A549 (cell line): ENCODE results near the gene DCBLD1. TPM values are rescaled to one million over a fixed set of nuclear protein-coding genes. Genes with fewer than 3 reads are reported as not detected.

ENCODE experiments used
- ATAC-seq, 2 experiments: fragments of 200-7000 bp in 1 of 2; fragments of >200 bp in 1 of 2; cut with Nextera tagmentation in 1 of 2; cut with Tn5 transposase in 1 of 2; 3 replicates each; pipeline versions ENCODE4 v1.8.0 to v1.9.1; 2018 to 2020; ENCODE audit warnings: mild to moderate bottlenecking in 1 of 2, moderate library complexity in 1 of 2
- CTCF ChIA-PET: fragments of 300-600 bp; sonication (Branson Sonifier 250); formaldehyde crosslinking; extraction: SDS; loops from one replicate; lab custom pipeline; 2021; ENCODE audit warnings: antibody characterized with exemption, inconsistent platforms; lab: Yijun Ruan, JAX
- POLR2A ChIA-PET: fragments of 350-600 bp; formaldehyde crosslinking; extraction: SDS; loops from one replicate; lab custom pipeline; 2021; ENCODE audit warnings: antibody characterized with exemption, inconsistent platforms; lab: Yijun Ruan, JAX
- DNase-seq, 2 experiments: peaks; one replicate each; pipeline versions ENCODE4 v3.0.0 to v3.0.0-alpha.2; 2011 to 2016; ENCODE audit warnings: low read depth in 1 of 2, low spot score in 1 of 2
- FAIRE-seq: peaks from 2 replicates; lab custom pipeline; 2011; peaks lifted over from hg19 to GRCh38; lab: Jason Lieb, UNC
- H3K27ac ChIP-seq, 2 experiments: fragments of >200 bp; sonication (Bioruptor Twin); formaldehyde crosslinking; 3 replicates each; pipeline ENCODE4 v1.5.1; 2016 to 2017
- H3K4me1 ChIP-seq: fragments of >200 bp; sonication (Bioruptor Twin); formaldehyde crosslinking; 3 replicates; pipeline ENCODE4 v1.6.1; 2016
- H3K4me2 ChIP-seq: fragments of >200 bp; sonication (Bioruptor Twin); formaldehyde crosslinking; 3 replicates; pipeline ENCODE4 v1.6.1; 2016
- H3K4me3 ChIP-seq: fragments of >200 bp; sonication (Bioruptor Twin); formaldehyde crosslinking; 3 replicates; pipeline ENCODE4 v1.5.1; 2016
- H3K9me3 ChIP-seq: fragments of >200 bp; sonication (Bioruptor Twin); formaldehyde crosslinking; 3 replicates; pipeline ENCODE4 v1.6.1; 2016
- CHD4 ChIP-seq: fragments of 200-600 bp; sonication (generic); IDR thresholded peaks from 2 replicates; pipeline ENCODE4 v1.6.1; 2016; ENCODE audit warnings: antibody characterized with exemption, mild to moderate bottlenecking, borderline replicate concordance
- HEYL ChIP-seq: fragments of 250-450 bp; sonication (Bioruptor Pico); IDR thresholded peaks from 2 replicates; pipeline ENCODE4 v1.8.0; 2021; ENCODE audit warnings: mild to moderate bottlenecking, moderate library complexity
- MAFK ChIP-seq: fragments of 450-650 bp; IDR thresholded peaks from 2 replicates; pipeline ENCODE4 v1.6.1; 2014; ENCODE audit not compliant: partially characterized antibody
- RCOR1 ChIP-seq: fragments of 150-350 bp; IDR thresholded peaks from 2 replicates; pipeline ENCODE4 v1.6.1; 2014; ENCODE audit warnings: antibody characterized with exemption, low read length, low read depth
- REST ChIP-seq: fragments of 200-600 bp; sonication (generic); IDR thresholded peaks from 2 replicates; pipeline ENCODE4 v1.6.1; 2016; ENCODE audit warnings: antibody characterized with exemption, mild to moderate bottlenecking, moderate library complexity
- RFX5 ChIP-seq: fragments of 450-650 bp; IDR thresholded peaks from 2 replicates; pipeline ENCODE4 v1.7.1; 2014; ENCODE audit warnings: antibody characterized with exemption, mild to moderate bottlenecking, moderate library complexity
- SREBF2 ChIP-seq: fragments of 450-650 bp; IDR thresholded peaks from 2 replicates; pipeline ENCODE4 v1.6.1; 2014; ENCODE audit warnings: mild to moderate bottlenecking, moderate library complexity
- TP53 ChIP-seq: fragments of 250-450 bp; sonication (Bioruptor Pico); IDR thresholded peaks from 2 replicates; pipeline ENCODE4 v1.5.0; 2021; ENCODE audit warnings: mild to moderate bottlenecking, moderate library complexity
- WGBS: methylation state at CpG from one replicate; pipeline ENCODE4 v1.1.6; 2017; ENCODE audit errors: missing lambda C conversion rate; 5-methylcytosine and 5-hydroxymethylcytosine counted together
- polyA plus RNA-seq, 4 experiments: library from polyadenylated mRNA; depleted of rRNA in 3 of 4; stranded (reverse); fragments of >200 nt; fragmentation: RNase III in 1 of 4; extraction: RNeasy Plus Mini Kit Qiagen cat#74134 plus additional on column Dnase treatment in 1 of 4; gene quantifications; 2 replicates in 3 of 4; 3 replicates in 1 of 4; pipeline ENCODE4 v1.2.3, GENCODE V29; 2011 to 2017
- TF ChIP-seq, protein P1 (sequence below): IDR thresholded peaks from 2 replicates; pipeline ENCODE4 v1.6.1; 2012; ENCODE audit warnings: low read depth, borderline replicate concordance
- TF ChIP-seq, protein P2 (sequence below): fragments of >200 bp; sonication (Bioruptor Twin); formaldehyde crosslinking; IDR thresholded peaks from 3 replicates; pipeline ENCODE4 v1.5.1; 2016
- TF ChIP-seq, protein P3 (sequence below): IDR thresholded peaks from 2 replicates; pipeline ENCODE4 v1.6.1; 2012

The DCBLD1 gene
- polyA plus RNA-seq, 2 of the 4 experiments (the other 2 are of a cell fraction) = 49.1 to 60.4 TPM

GRCh38 chr6:117509021-117509420, 26.5 kb downstream of the DCBLD1 start (continued):
- TF ChIP-seq, protein P1, sequence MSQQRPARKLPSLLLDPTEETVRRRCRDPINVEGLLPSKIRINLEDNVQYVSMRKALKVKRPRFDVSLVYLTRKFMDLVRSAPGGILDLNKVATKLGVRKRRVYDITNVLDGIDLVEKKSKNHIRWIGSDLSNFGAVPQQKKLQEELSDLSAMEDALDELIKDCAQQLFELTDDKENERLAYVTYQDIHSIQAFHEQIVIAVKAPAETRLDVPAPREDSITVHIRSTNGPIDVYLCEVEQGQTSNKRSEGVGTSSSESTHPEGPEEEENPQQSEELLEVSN = no peak
- TF ChIP-seq, protein P2, sequence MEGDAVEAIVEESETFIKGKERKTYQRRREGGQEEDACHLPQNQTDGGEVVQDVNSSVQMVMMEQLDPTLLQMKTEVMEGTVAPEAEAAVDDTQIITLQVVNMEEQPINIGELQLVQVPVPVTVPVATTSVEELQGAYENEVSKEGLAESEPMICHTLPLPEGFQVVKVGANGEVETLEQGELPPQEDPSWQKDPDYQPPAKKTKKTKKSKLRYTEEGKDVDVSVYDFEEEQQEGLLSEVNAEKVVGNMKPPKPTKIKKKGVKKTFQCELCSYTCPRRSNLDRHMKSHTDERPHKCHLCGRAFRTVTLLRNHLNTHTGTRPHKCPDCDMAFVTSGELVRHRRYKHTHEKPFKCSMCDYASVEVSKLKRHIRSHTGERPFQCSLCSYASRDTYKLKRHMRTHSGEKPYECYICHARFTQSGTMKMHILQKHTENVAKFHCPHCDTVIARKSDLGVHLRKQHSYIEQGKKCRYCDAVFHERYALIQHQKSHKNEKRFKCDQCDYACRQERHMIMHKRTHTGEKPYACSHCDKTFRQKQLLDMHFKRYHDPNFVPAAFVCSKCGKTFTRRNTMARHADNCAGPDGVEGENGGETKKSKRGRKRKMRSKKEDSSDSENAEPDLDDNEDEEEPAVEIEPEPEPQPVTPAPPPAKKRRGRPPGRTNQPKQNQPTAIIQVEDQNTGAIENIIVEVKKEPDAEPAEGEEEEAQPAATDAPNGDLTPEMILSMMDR = no peak

- Histone ChIP-seq H3K9me3 (no peaks in the 10 kb centered on the region), H3K27ac (peak overlapping the region; percentile 88 to 95), H3K4me2 (peak overlapping the region; percentile 69), H3K4me1 (peaks cover 99% of the 10 kb centered on the region), H3K4me3 (no peak overlapping the region)
- POLR2A ChIA-PET = no interaction called here
- no peak for TF ChIP-seq HEYL
- TF ChIP-seq CHD4 = no peak
- no peak for TF ChIP-seq SREBF2
- peak; percentile 20 for TF ChIP-seq MAFK
- no peak for TF ChIP-seq TP53 (CRISPR knock-in tag)
- no peak for TF ChIP-seq REST
- peak in 1 of 2 experiments; percentile 7; a peak in 1 of 6 replicates for ATAC-seq
- WGBS = 50% methylated on average over 7 of the region's 7 CpGs
- no peak for FAIRE-seq
- CTCF ChIA-PET = interaction anchor here (0.9 to 2.6 kb wide), 3 partner anchors 62 to 159 kb away, joined by 3 to 8 read pairs (median 3); no protein-coding TSS in a partner anchor
- DNase-seq = peak in 1 of 2 experiments; percentile 34
These were observed 29.8 kb downstream of the DCBLD1 start for GRCh38 chr6:117512056-117512828.

DNA sequence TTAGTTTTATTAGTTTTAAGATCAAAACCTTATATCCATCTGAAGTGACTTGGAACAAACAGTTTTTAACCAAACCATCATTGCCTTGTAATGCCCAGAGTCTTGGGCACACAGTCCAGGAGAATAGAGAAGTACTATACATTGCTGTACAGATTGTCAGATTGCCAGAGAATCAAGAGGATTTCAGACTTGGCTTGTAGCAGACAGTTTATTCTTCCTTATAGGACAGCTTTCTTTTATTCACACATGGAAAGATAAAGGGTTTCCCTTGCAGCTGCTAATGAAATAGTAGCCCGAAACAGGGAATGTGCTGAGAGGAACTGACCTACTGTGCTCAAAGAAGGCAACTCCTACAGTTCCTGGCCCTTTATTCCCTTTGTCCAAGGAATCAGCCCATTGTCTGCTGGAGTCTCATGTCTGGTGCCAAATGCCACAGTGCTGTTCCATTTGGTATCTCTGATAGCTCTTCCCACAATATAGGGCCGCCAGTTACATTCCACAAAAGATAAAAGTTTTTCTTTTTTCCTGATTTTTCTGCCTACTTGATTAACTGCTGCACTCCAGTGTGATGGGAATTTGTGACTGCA, 30.6 kb downstream of the DCBLD1 start:
- peaks cover 2% of the 10 kb centered on the region; the same call in 1 of the 3 replicates for H3K9me3 ChIP-seq
- peaks cover 99% of the 10 kb centered on the region for H3K4me1 ChIP-seq
- WGBS = 46% methylated on average over 2 of the region's 2 CpGs
- TF ChIP-seq REST = no peak
- TF ChIP-seq RFX5 = no peak
- TF ChIP-seq, protein P3, sequence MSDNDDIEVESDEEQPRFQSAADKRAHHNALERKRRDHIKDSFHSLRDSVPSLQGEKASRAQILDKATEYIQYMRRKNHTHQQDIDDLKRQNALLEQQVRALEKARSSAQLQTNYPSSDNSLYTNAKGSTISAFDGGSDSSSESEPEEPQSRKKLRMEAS = 0 out of 2 replicates have a peak, but pooled peaks have one; percentile 9
- no peak for TF ChIP-seq RCOR1
- H3K4me3 ChIP-seq = no peak overlapping the region
- peak overlapping the region; percentile 69 for H3K4me2 ChIP-seq
- peak overlapping the region; percentile 88 to 95 for H3K27ac ChIP-seq
- POLR2A ChIA-PET = no interaction called here
- CTCF ChIA-PET = interaction anchor here (0.9 to 1.0 kb wide), 2 partner anchors 44 to 63 kb away, joined by 3 read pairs; no protein-coding TSS in a partner anchor
- ATAC-seq (peak; percentile 11 to 30; a peak in 4 of 6 replicates), DNase-seq (no peak), FAIRE-seq (no peak)
